ENCODE data around the gene CEACAM7. TPM values are rescaled to one million over a fixed set of nuclear protein-coding genes. Genes with fewer than 3 reads are reported as not detected.

CEACAM7 gene
- total RNA-seq, 4 donors from 2014 or later, result 10.5 to 103 (median 76.7) TPM

- no peak for DNase-seq
- H3K9me3 ChIP-seq, result peaks cover 0 to 10% (median 0%) of the 10 kb centered on the region in 3 donors
- intact Hi-C loops (cut with DNase I), result no loop called here
- TF ChIP-seq CTCF (IDR thresholded peaks at IDR 0.05) (no peak), POLR2A (IDR thresholded peaks at IDR 0.05) (no peak)
- H3K27ac ChIP-seq, result no peak overlapping the region
- peaks cover 0 to 69% (median 0%) of the 10 kb centered on the region in 4 donors for H3K27me3 ChIP-seq
- H3K36me3 ChIP-seq, result no peaks in the 10 kb centered on the region
- no peak overlapping the region for H3K4me3 ChIP-seq
- 65 to 71% methylated on average over 3 to 5 of the region's 5 CpGs for WGBS, 2 donors
- H3K4me1 ChIP-seq, result peaks cover 0 to 23% (median 0%) of the 10 kb centered on the region in 3 donors
Measured at GRCh38 chr19:41652250-41652649, 35.8 kb downstream of the CEACAM7 start.

GRCh38 chr19:41649827-41650226 lies 38.2 kb downstream of the CEACAM7 start:
- H3K4me1 ChIP-seq, result peaks cover 0 to 15% (median 0%) of the 10 kb centered on the region in 3 donors
- peaks cover 0 to 60% (median 0%) of the 10 kb centered on the region in 4 donors for H3K27me3 ChIP-seq
- no peak for DNase-seq
- TF ChIP-seq CTCF (IDR thresholded peaks at IDR 0.05) (no peak), POLR2A (IDR thresholded peaks at IDR 0.05) (no peak)
- H3K36me3 ChIP-seq, result no peaks in the 10 kb centered on the region
- H3K4me3 ChIP-seq, result no peak overlapping the region
- peaks cover 0 to 10% (median 0%) of the 10 kb centered on the region in 3 donors for H3K9me3 ChIP-seq
- WGBS, 2 donors, result 29 to 50% methylated on average over 3 of the region's 3 CpGs
- intact Hi-C loops (cut with DNase I), result no loop called here
- H3K27ac ChIP-seq, result peak overlapping the region in 2 of 4 donors; percentile 9 to 16

GRCh38 chr19:41646589-41647204 lies 41.4 kb downstream of the CEACAM7 start:
- Histone ChIP-seq H3K36me3 (no peaks in the 10 kb centered on the region), H3K4me1 (peaks cover 0 to 15% (median 0%) of the 10 kb centered on the region in 3 donors), H3K27me3 (peaks cover 0 to 42% (median 0%) of the 10 kb centered on the region in 4 donors), H3K9me3 (no peaks in the 10 kb centered on the region), H3K27ac (no peak overlapping the region), H3K4me3 (no peak overlapping the region)
- intact Hi-C loops (cut with DNase I), result no loop called here
- 41 to 42% methylated on average over 14 of the region's 14 CpGs for WGBS, 2 donors
- no peak for DNase-seq
- TF ChIP-seq CTCF (IDR thresholded peaks at IDR 0.05) (peak in 4 of 6 experiments; percentile 12 to 40 (median 26)), POLR2A (IDR thresholded peaks at IDR 0.05) (no peak)

- 5% methylated on average over 6 of the region's 6 CpGs for WGBS, 2 donors
- H3K27ac ChIP-seq, result no peak overlapping the region
- H3K27me3 ChIP-seq, result peaks cover 0 to 42% (median 0%) of the 10 kb centered on the region in 4 donors
- TF ChIP-seq CTCF (IDR thresholded peaks at IDR 0.05) (peak; percentile 60 to 89 (median 84)), POLR2A (IDR thresholded peaks at IDR 0.05) (no peak)
- H3K36me3 ChIP-seq, result no peaks in the 10 kb centered on the region
- H3K4me1 ChIP-seq, result peaks cover 0 to 11% (median 0%) of the 10 kb centered on the region in 3 donors
- intact Hi-C loops (cut with DNase I), result no loop called here
- H3K9me3 ChIP-seq, result no peaks in the 10 kb centered on the region
- DNase-seq, result no peak
- no peak overlapping the region for H3K4me3 ChIP-seq
Measured at GRCh38 chr19:41641879-41642485, 46.1 kb downstream of the CEACAM7 start.

- no peak for DNase-seq
- 21 to 25% methylated on average over 3 to 6 of the region's 6 CpGs for WGBS, 2 donors
- peak overlapping the region in 1 of 4 donors; percentile 61 for H3K27ac ChIP-seq
- peaks cover 0 to 4% (median 0%) of the 10 kb centered on the region in 3 donors for H3K9me3 ChIP-seq
- intact Hi-C loops (cut with DNase I), result no loop called here
- no peak overlapping the region for H3K4me3 ChIP-seq
- TF ChIP-seq CTCF (IDR thresholded peaks at IDR 0.05), result no peak
- TF ChIP-seq POLR2A (IDR thresholded peaks at IDR 0.05), result no peak
- peaks cover 0 to 44% (median 0%) of the 10 kb centered on the region in 4 donors for H3K27me3 ChIP-seq
- peaks cover 0 to 11% (median 0%) of the 10 kb centered on the region in 3 donors for H3K4me1 ChIP-seq
- no peaks in the 10 kb centered on the region for H3K36me3 ChIP-seq
Measured at GRCh38 chr19:41638641-41639081, 49.4 kb downstream of the CEACAM7 start.

Measured in esophagus squamous epithelium (tissue), 5 donors.